8988T (cell line): Measurements from ENCODE around the gene HOXD4.

ENCODE experiments used
- DNase-seq: peaks from one replicate; pipeline ENCODE4 v3.0.0; 2011

The HOXD4 gene

DNA sequence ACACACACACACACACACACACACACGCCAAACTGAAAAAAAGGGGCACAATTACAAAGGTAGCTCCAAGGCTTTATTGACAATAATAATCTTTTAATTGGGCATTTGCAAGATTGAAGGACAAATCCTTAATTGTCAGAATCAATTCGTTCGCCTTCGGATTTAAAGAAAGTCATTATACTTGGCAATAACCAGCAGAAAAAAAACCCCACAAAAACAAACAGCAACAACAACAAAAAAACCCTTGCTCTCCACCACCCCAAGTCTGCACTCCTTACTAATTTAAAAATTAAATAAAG is 23.6 kb upstream of the HOXD4 start:
- DNase-seq, result no peak

- no peak for DNase-seq
These were observed 23.0 kb upstream of the HOXD4 start for GRCh38 chr2:176128172-176128981.

DNA sequence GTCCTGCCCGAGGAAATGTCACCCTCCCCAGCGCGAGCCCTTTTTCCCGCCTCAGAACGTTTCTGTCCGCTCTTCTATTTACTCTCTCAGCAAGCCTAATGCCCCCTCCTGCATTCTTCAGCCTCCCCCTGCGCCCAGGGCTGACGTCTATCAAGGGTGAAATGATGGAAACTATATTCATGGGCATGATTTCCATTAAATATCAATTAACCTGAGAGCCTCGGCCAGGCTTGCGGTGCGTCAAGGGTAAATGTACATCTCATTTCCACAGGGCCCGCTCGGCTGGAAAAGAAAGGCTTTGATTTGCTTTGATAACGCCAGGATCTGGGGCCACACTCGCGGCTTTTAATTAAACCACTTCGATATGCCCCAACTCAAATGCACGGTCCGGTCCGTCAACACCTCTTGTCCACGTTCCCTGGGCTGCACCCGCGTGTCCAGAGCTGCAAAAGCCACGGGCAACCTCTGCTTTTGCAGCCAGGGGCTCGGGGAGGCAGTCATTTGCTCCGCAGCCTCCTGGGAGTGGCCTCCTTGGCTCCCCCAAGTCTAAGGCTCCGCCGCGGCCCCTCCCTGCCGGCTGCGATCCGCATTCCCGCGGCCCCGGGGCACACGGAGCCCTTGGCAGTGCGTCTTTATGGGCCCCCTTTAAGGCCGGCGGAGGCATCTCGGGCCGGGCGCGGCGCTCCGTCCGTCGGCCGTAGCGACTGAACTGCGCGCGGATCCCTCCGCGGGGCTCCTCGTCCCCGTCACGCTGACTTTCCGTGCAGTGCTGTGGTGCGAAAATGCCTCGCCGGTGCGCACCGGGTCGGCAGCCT is 22.2 kb upstream of the HOXD4 start, which contains the start of gene HOXD8:
HOXD8 (plus strand) TSS at position 724 of the 815 bp plus-strand sequence. CDS start 662 bp downstream, outside the sequence.
- no peak for DNase-seq

DNA sequence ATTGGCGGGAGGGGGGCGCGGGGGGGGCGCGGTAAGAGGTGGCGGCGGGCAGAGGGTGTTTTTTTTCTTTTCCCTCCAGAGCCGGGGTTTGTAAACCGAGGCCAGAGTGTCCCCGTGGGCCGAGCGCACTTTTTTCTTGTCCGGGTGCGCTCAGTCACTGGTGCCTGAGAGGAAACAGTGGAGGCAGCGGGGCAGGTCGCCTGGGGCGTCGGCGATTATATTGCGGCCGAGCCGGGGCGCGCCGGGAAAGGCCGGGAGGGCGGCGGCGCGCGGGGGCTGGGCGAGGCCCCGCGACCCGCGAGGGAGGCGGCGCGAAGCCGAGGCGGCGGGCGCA is 21.6 kb upstream of the HOXD4 start:
- DNase-seq, result no peak

GRCh38 chr2:176130147-176130956 is 21.0 kb upstream of the HOXD4 start:
- no peak for DNase-seq

DNA sequence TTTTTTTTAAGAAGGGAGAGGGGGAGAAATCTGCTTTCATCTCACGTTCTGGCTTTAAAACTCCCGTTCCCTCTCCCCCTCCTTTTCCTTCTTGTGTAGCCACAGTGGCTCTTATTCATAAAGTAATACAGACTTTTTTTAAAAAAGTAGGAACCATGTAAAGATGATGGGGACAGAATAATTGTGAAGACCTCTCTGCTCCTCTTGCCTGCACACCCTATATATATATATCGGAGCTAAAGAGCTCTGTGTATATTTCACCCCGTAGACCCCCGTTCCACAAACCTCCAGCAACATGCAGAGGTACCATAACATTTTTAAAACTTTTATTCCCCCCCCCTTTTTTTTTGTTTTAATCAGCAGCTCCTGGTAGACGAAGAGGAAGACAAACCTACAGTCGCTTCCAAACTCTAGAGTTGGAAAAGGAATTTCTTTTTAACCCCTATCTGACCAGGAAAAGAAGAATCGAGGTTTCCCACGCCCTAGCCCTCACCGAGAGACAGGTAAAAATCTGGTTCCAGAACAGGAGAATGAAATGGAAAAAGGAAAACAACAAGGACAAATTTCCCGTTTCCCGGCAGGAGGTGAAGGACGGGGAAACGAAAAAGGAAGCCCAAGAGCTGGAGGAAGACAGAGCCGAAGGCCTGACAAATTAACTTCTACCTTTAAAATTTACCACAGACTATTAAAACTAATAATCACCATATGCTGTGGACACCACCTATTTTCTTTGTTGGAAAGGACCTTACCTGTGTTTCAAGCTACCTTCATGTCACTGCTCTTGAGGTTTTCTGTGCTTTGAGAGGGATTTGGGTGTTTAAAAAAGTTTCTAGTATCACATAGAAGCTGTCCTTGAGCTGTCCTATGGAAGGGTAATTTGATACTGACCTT is 20.1 kb upstream of the HOXD4 start:
- no peak for DNase-seq

DNA sequence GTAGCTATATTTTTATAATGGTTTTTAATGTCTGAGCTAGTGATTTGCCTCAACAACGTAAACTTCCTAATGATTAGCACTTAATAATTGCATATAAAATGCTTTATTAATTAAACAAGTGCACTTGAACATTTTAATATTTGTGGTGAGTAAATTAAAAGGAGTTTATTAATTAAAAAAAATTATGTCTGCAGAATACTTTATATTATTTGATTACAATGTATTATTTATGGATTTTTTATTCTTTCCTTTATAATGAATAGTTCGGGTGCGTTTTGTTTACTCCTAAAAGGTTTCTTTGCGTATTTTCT is 19.5 kb upstream of the HOXD4 start:
- DNase-seq, result no peak

GRCh38 chr2:176132205-176133171 is 18.9 kb upstream of the HOXD4 start:
- DNase-seq, result no peak

DNA sequence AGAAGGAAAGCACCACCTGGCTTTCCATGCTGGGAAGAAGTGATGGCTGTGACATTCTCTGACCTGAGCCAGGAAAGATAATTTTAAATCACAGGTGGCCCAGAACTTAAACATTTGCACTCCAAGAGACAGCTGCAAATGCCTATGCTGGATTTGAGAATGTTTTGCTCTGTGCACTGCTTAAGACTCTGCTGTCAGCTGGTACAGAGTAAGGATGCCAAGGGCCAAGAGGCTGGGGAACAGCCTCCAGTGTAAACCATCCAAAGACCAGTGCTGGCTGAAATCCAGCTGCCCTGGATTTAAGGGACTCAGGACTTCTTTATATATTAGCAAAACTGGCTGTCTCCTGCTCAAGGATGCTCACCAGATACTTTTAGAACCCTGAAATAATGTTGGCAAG is 18.0 kb upstream of the HOXD4 start:
- DNase-seq, result no peak

DNA sequence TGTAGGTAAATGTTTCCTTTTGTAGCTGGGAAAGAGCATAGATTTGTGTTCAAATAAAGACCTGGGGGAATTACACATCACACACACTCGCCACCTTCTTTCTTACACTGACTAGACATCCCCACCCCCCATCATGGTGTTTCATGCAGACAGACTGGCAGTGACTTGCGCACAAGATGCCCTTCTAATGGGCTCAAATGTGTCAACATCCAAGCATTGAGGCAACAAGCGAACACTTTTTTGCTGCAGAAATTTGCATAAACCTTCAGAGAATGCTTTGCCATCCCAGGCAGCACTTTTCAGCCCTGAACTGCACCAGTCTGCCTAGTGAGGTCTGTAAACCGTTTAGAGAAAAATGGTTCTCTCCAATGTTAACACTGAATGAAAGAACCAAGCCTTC is 17.3 kb upstream of the HOXD4 start:
- DNase-seq, result no peak

DNA sequence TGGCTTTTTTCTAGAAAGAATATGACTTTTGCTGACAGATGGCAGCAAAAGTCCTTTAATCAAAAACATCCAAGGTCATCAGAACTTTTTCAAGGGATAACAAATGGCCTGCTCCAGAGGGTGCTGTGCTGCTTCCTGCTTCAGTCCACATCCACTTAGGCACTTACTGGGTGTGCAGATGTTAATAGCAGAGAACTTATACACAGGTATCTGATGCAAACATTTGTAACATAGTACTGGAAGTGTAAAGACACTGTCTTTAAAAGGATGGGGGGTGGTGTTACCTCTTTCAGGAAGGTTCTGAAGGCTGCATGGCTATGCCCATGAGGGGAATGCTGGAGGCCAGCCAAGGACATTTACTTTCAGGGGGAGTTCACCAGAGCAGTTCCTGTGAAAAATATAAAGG is 16.3 kb upstream of the HOXD4 start:
- no peak for DNase-seq

DNA sequence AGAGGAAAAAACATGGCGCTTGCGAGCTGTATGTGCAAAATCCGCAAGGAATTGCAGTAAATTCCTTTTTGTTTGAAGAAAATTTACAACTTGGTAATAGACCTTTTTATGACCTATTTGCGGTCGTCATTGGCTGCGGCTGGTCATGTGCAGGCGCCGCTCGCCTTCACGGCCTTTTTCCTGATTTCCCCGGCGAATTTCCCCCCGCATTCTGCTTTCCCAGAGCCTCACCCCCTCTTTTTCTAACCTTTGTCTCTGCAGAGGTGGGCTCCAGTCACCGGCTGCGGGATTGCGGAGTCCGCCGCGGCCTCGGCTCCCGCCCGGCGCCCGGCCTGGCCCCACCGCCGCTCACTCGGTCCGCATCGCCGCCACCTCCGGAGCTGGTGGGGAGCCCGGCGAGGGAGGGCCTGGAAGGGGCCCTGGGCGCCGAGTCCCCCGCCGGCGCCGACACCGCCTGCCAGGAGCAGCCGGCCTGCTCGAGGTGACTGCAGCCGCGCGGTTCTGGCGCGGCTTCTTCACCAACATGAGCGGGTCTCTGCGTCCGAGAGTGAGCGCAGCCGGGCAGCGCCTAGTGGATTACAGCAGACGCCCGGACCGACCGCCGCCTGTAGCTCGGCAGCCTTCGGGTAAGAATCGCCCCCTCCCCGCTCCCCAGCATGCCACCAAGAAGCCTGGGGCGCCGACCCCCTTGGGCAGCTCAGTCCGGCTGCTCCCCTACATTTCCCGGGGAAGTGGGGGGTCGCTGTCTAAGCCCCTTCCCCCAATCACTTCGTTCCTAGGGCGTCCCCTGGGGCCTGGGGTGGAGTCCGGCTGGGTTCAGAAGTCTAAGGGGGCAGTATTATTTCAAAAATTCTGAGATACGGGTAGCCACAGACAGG is 14.7 kb upstream of the HOXD4 start:
- DNase-seq, result no peak

GRCh38 chr2:176137252-176137580 is 14.1 kb upstream of the HOXD4 start:
- no peak for DNase-seq

DNA sequence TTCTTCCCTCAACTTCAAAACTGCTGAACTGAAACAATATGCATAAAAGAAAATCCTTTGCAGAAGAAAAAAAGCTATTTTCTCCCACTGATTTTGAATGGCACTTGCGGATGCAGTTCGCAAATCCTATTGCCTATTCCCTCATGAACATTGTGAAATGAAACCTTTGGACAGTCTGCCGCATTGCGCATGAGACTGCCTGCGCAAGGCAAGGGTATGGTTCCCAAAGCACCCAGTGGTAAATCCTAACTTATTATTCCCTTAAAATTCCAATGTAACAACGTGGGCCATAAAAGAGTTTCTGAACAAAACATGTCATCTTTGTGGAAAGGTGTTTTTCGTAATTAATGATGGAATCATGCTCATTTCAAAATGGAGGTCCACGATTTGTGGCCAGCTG is 13.4 kb upstream of the HOXD4 start:
- DNase-seq, result no peak

GRCh38 chr2:176138526-176138922 is 12.8 kb upstream of the HOXD4 start:
- no peak for DNase-seq

DNA sequence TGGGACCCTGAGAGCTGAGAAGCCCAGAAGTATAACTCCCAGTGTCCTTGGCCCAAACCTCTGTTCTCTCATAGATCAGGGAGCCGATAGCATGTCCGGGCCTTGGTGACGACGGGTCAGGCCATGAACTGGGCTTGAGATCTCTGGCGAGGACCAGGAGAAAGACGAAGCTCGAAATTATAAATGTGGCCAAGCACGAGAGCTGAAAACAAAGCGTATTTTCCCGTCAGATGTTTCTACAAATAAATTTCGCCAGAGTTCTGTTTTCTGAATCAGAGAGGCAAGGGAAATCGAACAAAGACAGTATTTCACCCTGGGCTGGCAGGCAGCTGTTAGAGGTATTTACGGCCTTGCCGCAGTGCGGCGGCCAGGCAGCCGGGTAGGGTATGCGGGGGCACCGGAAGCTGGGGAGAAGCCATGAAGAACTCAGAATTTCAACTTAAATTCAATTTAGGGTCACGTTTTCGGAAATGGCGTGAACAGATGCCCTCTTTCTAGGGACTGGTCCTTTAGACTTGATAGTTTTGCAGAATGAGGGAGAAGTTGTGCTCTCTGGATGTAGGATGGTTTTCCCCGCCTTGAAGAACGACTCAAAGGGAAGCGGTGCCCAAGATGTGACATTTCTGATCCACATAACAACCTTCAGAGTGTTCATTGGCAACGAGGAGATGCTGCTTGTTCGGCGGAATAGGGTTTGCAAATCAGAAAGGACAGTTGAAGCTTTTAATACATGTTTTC is 12.3 kb upstream of the HOXD4 start:
- DNase-seq, result no peak

DNA sequence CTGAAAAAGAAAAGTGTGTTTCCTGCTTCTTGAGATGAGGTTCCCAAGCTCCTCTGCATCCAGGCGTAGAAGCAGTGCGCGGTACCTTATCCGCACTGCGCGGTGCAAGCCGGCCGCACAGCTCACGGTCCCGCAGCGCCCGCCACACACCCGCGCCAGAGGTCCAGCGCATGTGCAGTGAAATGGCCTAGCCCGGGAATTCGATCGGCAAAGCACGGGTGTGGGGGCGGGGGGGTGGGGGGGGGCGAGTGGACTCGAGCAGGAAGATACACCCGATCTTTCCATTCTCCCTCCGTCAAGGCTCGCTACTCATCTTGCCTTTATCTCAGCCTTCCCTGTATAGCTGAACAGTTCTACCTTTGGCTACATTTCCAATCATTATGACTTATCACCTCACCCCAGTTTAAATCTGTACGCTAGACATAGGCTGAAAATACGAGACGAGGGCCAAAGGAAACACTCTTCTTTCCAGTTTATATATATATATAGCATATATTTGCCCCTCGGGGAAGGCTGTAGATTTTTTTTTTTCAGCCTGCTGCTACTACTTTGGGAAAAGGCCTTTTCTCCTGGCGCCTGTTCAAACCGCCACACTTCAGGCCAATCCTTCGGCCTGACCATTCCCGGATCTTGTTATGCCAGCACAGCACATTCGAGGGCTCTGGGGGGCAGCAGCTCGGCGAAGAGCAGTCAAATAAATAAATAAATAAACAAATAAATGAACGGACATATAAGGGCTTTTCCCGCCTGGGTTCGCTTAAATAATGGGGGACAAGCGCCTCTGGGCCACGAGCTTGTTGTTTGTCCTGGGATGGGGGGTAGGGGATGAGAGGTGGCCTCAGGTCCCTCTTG is 11.5 kb upstream of the HOXD4 start:
- no peak for DNase-seq

GRCh38 chr2:176140513-176141317 is 10.6 kb upstream of the HOXD4 start:
- DNase-seq, result peak; percentile 97
